ENCODE results near the gene SLC46A2. TPM values are rescaled to one million over a fixed set of nuclear protein-coding genes. Genes with fewer than 3 reads are reported as not detected.

Gene SLC46A2
- total and polyA plus RNA-seq, 2 of the 8 experiments (the other 6 are each of a cell fraction or from before 2014, with no cell fraction given), result 0.03 TPM; not detected in 1

DNA sequence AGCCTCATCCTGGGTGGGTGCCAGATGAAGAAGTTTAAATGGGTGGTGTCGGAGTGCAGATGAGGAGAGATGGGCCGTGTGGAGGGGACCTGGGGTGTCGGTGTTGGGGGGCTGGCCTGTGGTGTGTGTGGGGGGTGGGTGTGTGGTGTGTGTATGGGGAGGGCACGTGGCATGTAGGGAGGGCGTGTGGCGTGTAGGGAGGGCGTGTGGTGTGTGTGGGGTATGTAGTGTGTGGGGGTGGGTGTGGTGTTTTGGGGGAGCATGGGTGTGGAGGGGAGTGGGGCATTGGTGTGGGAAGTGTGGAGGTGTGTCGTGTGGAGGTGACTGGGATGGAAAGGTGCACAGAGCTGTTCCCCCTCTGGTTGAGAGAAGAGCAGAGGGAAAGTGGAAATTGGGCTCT is 34.5 kb downstream of the SLC46A2 start (continued):
- TF ChIP-seq, protein P1, sequence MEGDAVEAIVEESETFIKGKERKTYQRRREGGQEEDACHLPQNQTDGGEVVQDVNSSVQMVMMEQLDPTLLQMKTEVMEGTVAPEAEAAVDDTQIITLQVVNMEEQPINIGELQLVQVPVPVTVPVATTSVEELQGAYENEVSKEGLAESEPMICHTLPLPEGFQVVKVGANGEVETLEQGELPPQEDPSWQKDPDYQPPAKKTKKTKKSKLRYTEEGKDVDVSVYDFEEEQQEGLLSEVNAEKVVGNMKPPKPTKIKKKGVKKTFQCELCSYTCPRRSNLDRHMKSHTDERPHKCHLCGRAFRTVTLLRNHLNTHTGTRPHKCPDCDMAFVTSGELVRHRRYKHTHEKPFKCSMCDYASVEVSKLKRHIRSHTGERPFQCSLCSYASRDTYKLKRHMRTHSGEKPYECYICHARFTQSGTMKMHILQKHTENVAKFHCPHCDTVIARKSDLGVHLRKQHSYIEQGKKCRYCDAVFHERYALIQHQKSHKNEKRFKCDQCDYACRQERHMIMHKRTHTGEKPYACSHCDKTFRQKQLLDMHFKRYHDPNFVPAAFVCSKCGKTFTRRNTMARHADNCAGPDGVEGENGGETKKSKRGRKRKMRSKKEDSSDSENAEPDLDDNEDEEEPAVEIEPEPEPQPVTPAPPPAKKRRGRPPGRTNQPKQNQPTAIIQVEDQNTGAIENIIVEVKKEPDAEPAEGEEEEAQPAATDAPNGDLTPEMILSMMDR (IDR thresholded peaks at IDR 0.05; ENCODE audit: control extremely low read depth in 1 of 3, insufficient read depth in 1 of 3, low read depth in 1 of 3, low read length in 3 of 3), result no peak
- no peak for TF ChIP-seq GABPA (IDR thresholded peaks at IDR 0.05; ENCODE audit: borderline replicate concordance, insufficient read depth, low read length)
- TF ChIP-seq SIRT6 (IDR thresholded peaks at IDR 0.05; ENCODE audit: low read length), result no peak
- no peak for TF ChIP-seq SP1 (IDR thresholded peaks at IDR 0.05; ENCODE audit: low read depth, low read length)
- TF ChIP-seq CBX5 (IDR thresholded peaks at IDR 0.05; ENCODE audit: low read depth, low read length), result no peak
- no peak for TF ChIP-seq MAFK (IDR thresholded peaks at IDR 0.05; ENCODE audit: low read depth, low read length)
- TF ChIP-seq SUZ12 (IDR thresholded peaks at IDR 0.05; ENCODE audit: low read length), result no peak
- no peak for TF ChIP-seq NANOG (IDR thresholded peaks at IDR 0.05; ENCODE audit: insufficient read depth, low read depth, low read length, poor library complexity, severe bottlenecking)
- no peak for TF ChIP-seq RNF2 (IDR thresholded peaks at IDR 0.05; ENCODE audit: borderline replicate concordance, low read depth, low read length, missing control alignments, poor library complexity, severe bottlenecking)
- no peak for TF ChIP-seq SAP30 (IDR thresholded peaks at IDR 0.05; ENCODE audit: insufficient read depth, insufficient replicate concordance, low read length)
